H9 (cell line): ENCODE results near the gene GMPS. TPM values are rescaled to one million over a fixed set of nuclear protein-coding genes. Genes with fewer than 3 reads are reported as not detected.

Source experiments
- DNase-seq: peaks from one replicate; pipeline ENCODE4 v3.0.0-alpha.2; 2017
- H2AFZ ChIP-seq: one replicate; pipeline ENCODE4 v1.6.1; 2013; ENCODE audit warnings: mild to moderate bottlenecking, low read length, control low read depth, moderate library complexity
- H2AK5ac ChIP-seq: 2 replicates; pipeline ENCODE4 v1.6.1; 2013; ENCODE audit warnings: low read length, control low read depth, mixed read lengths; ENCODE audit not compliant: insufficient read length
- H2BK120ac ChIP-seq: one replicate; pipeline ENCODE4 v1.6.1; 2013; ENCODE audit warnings: low read depth, mild to moderate bottlenecking, low read length, control low read depth, inconsistent platforms; ENCODE audit not compliant: poor library complexity, severe bottlenecking
- H2BK12ac ChIP-seq: 2 replicates; pipeline ENCODE4 v1.6.1; 2013; ENCODE audit warnings: low read length, control low read depth, mixed read lengths, low read depth; ENCODE audit not compliant: insufficient read length
- H2BK15ac ChIP-seq: 2 replicates; pipeline ENCODE4 v1.6.1; 2013; ENCODE audit warnings: low read depth, low read length, control low read depth
- H2BK20ac ChIP-seq: one replicate; pipeline ENCODE4 v1.6.1; 2013; ENCODE audit warnings: low read depth, mild to moderate bottlenecking, low read length, control low read depth, inconsistent platforms; ENCODE audit not compliant: poor library complexity, severe bottlenecking
- H2BK5ac ChIP-seq: 2 replicates; pipeline ENCODE4 v1.6.1; 2013; ENCODE audit warnings: low read length, control low read depth, mixed read lengths; ENCODE audit not compliant: insufficient read length
- H3K14ac ChIP-seq: 2 replicates; pipeline ENCODE4 v1.6.1; 2013; ENCODE audit warnings: low read length, control low read depth; ENCODE audit not compliant: insufficient read depth
- H3K18ac ChIP-seq: 2 replicates; pipeline ENCODE4 v1.6.1; 2013; ENCODE audit warnings: low read depth, mild to moderate bottlenecking, mixed read lengths, low read length, control low read depth; ENCODE audit not compliant: insufficient read length
- H3K23ac ChIP-seq: 2 replicates; pipeline ENCODE4 v1.6.1; 2013; ENCODE audit warnings: low read length, control low read depth, mixed read lengths, low read depth; ENCODE audit not compliant: insufficient read length
- H3K23me2 ChIP-seq: 2 replicates; pipeline ENCODE4 v1.6.1; 2013; ENCODE audit warnings: low read depth, mild to moderate bottlenecking, mixed read lengths, low read length, control low read depth; ENCODE audit not compliant: insufficient read length, poor library complexity, severe bottlenecking
- H3K27ac ChIP-seq: 2 replicates; pipeline ENCODE4 v1.5.1; 2013; ENCODE audit warnings: low read length, control low read depth, mixed read lengths, low read depth; ENCODE audit not compliant: insufficient read length
- H3K27me3 ChIP-seq: 2 replicates; pipeline ENCODE4 v1.6.1; 2013; ENCODE audit warnings: low read length, control low read depth, inconsistent platforms; ENCODE audit not compliant: insufficient read depth
- H3K4ac ChIP-seq: 2 replicates; pipeline ENCODE4 v1.6.1; 2013; ENCODE audit warnings: low read depth, mild to moderate bottlenecking, control low read depth, inconsistent platforms, low read length, moderate library complexity
- H3K4me1 ChIP-seq: 2 replicates; pipeline ENCODE4 v1.6.1; 2013; ENCODE audit warnings: low read length, control low read depth, inconsistent platforms; ENCODE audit not compliant: insufficient read depth
- H3K4me2 ChIP-seq: 2 replicates; pipeline ENCODE4 v1.6.1; 2013; ENCODE audit warnings: low read length, control low read depth, mixed read lengths; ENCODE audit not compliant: insufficient read length, insufficient read depth
- H3K56ac ChIP-seq: 2 replicates; pipeline ENCODE4 v1.6.1; 2013; ENCODE audit warnings: low read depth, mild to moderate bottlenecking, mixed read lengths, low read length, control low read depth; ENCODE audit not compliant: insufficient read length
- H3K79me1 ChIP-seq: 2 replicates; pipeline ENCODE4 v1.6.1; 2013; ENCODE audit warnings: low read depth, mild to moderate bottlenecking, moderate library complexity, low read length, control low read depth, inconsistent platforms; ENCODE audit not compliant: insufficient read depth, poor library complexity, severe bottlenecking
- H3K79me2 ChIP-seq: 2 replicates; pipeline ENCODE4 v1.6.1; 2013; ENCODE audit warnings: low read length, control low read depth, inconsistent platforms; ENCODE audit not compliant: insufficient read depth
- H3K9ac ChIP-seq: 2 replicates; pipeline ENCODE4 v1.6.1; 2013; ENCODE audit warnings: low read length, control low read depth, mixed read lengths; ENCODE audit not compliant: insufficient read length; ENCODE audit errors: extremely low read depth
- H3K9me3 ChIP-seq: one replicate; pipeline ENCODE4 v1.6.1; 2013; ENCODE audit warnings: low read depth, low read length, inconsistent platforms; ENCODE audit not compliant: control insufficient read depth
- H3T11ph ChIP-seq: one replicate; pipeline ENCODE4 v1.6.1; 2013; ENCODE audit warnings: mild to moderate bottlenecking, low read length, control low read depth, inconsistent platforms
- H4K20me1 ChIP-seq: one replicate; pipeline ENCODE4 v1.6.1; 2013; ENCODE audit not compliant: control insufficient read depth, insufficient read length, insufficient read depth
- H4K5ac ChIP-seq: 2 replicates; pipeline ENCODE4 v1.6.1; 2013; ENCODE audit warnings: low read depth, mild to moderate bottlenecking, mixed read lengths, low read length, control low read depth; ENCODE audit not compliant: insufficient read length
- H4K8ac ChIP-seq: replicated peaks from 2 replicates; pipeline ENCODE4 v1.6.1; 2013; ENCODE audit warnings: low read length, control low read depth, mixed read lengths, low read depth; ENCODE audit not compliant: insufficient read length
- H4K91ac ChIP-seq: 2 replicates; pipeline ENCODE4 v1.6.1; 2013; ENCODE audit warnings: low read depth, mild to moderate bottlenecking, moderate library complexity, mixed read lengths, low read length, control low read depth; ENCODE audit not compliant: insufficient read length
- H3K27ac Mint-ChIP-seq, 3 experiments: 2 replicates in 2 of 3; 3 replicates in 1 of 3; pipeline ENCODE4 v1.8.0; 2020 to 2021; ENCODE audit warnings: mixed read lengths in 3 of 3, mild to moderate bottlenecking in 1 of 3, moderate library complexity in 1 of 3
- H3K27me3 Mint-ChIP-seq: 2 replicates; pipeline ENCODE4 v1.8.0; 2021; ENCODE audit warnings: low read depth, mild to moderate bottlenecking, moderate library complexity, mixed read lengths
- H3K36me3 Mint-ChIP-seq, 3 experiments: 2 replicates in 2 of 3; 3 replicates in 1 of 3; pipeline ENCODE4 v1.8.0; 2020 to 2021; ENCODE audit warnings: low read depth in 3 of 3, mixed read lengths in 3 of 3; ENCODE audit not compliant: insufficient read depth in 1 of 3
- H3K4me1 Mint-ChIP-seq, 2 experiments: 2 replicates each; pipeline ENCODE4 v1.8.0; 2020; ENCODE audit warnings: mixed read lengths in 2 of 2
- H3K4me3 Mint-ChIP-seq, 2 experiments: 2 replicates in 1 of 2; 3 replicates in 1 of 2; pipeline ENCODE4 v1.8.0; 2020 to 2021; ENCODE audit warnings: mild to moderate bottlenecking in 2 of 2, mixed read lengths in 2 of 2, moderate library complexity in 1 of 2
- H3K9me3 Mint-ChIP-seq, 2 experiments: 2 replicates in 1 of 2; 3 replicates in 1 of 2; pipeline ENCODE4 v1.8.0; 2020; ENCODE audit warnings: mild to moderate bottlenecking in 2 of 2, mixed read lengths in 2 of 2, moderate library complexity in 1 of 2
- total RNA-seq: library from RNA; stranded (reverse); gene quantifications from 2 replicates; pipeline ENCODE4 v1.2.1, GENCODE V29; 2021
- TF ChIP-seq, protein P1 (sequence below): fragments of 200-600 bp; sonication (generic); conservative IDR thresholded peaks from 3 replicates; pipeline ENCODE4 v1.8.0; 2021; ENCODE audit warnings: antibody characterized with exemption, mild to moderate bottlenecking

The GMPS gene
- total RNA-seq, 1 experiment from 2014 or later = 142 TPM

GRCh38 chr3:155989536-155989935 is 119.1 kb downstream of the GMPS start:
- Histone ChIP-seq H3K14ac (no peak overlapping the region), H3K4ac (no peak overlapping the region), H2AFZ (no peak overlapping the region), H2BK5ac (no peak overlapping the region), H4K20me1 (no peaks in the 10 kb centered on the region), H3K9ac (no peak overlapping the region), H3K4me2 (no peak overlapping the region), H3T11ph (no peak overlapping the region), H3K27ac (no peak overlapping the region), H3K23me2 (no peaks in the 10 kb centered on the region), H2BK15ac (no peak overlapping the region), H4K8ac (no peak overlapping the region), H2BK20ac (no peak overlapping the region), H2AK5ac (no peak overlapping the region), H4K5ac (no peak overlapping the region), H3K27me3 (no peaks in the 10 kb centered on the region), H2BK120ac (no peak overlapping the region), H4K91ac (no peak overlapping the region), H3K79me1 (no peaks in the 10 kb centered on the region), H3K18ac (no peak overlapping the region), H3K56ac (no peak overlapping the region), H3K23ac (no peak overlapping the region), H3K4me1 (peaks cover 4% of the 10 kb centered on the region), H3K9me3 (no peaks in the 10 kb centered on the region), H3K79me2 (no peaks in the 10 kb centered on the region), H2BK12ac (no peak overlapping the region)
- Mint-ChIP-seq H3K36me3 (no peaks in the 10 kb centered on the region), H3K4me3 (no peak overlapping the region), H3K27me3 (peaks cover 2% of the 10 kb centered on the region; the same call in 1 of the 2 replicates), H3K4me1 (peaks cover 15 to 21% of the 10 kb centered on the region in 2 experiments), H3K27ac (no peak overlapping the region), H3K9me3 (no peaks in the 10 kb centered on the region; a peak in 1 of 5 replicates)
- no peak for DNase-seq
- TF ChIP-seq, protein P1, sequence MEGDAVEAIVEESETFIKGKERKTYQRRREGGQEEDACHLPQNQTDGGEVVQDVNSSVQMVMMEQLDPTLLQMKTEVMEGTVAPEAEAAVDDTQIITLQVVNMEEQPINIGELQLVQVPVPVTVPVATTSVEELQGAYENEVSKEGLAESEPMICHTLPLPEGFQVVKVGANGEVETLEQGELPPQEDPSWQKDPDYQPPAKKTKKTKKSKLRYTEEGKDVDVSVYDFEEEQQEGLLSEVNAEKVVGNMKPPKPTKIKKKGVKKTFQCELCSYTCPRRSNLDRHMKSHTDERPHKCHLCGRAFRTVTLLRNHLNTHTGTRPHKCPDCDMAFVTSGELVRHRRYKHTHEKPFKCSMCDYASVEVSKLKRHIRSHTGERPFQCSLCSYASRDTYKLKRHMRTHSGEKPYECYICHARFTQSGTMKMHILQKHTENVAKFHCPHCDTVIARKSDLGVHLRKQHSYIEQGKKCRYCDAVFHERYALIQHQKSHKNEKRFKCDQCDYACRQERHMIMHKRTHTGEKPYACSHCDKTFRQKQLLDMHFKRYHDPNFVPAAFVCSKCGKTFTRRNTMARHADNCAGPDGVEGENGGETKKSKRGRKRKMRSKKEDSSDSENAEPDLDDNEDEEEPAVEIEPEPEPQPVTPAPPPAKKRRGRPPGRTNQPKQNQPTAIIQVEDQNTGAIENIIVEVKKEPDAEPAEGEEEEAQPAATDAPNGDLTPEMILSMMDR = no peak
